ENCODE measurements around the gene C9orf57.
"Not testable (repeated sequence)": the region's sequence is repeated elsewhere in the genome, so short reads cannot be mapped to it uniquely, and the experiment has no call there.

The C9orf57 gene, protein sequence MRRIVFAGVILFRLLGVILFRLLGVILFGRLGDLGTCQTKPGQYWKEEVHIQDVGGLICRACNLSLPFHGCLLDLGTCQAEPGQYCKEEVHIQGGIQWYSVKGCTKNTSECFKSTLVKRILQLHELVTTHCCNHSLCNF

DNA sequence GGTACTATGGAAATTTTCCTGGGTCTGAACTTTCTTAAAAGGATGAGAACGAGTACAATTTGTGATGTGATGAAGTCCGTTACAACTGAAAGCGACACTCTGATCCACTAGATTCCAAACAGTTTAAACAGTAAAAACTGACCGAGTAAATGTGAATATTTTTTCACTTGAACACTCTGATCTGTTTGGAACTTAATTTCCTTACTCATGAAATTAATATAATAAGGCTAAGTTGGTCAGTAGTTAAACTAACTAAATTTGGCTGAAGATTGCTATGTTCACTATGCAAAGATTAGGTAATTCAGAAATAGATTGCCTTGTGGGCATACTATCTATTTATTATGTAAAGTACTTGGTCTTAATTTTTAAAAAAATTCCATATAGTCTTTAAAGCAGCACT lies at the start of gene C9orf57:
Gene C9orf57 (minus strand): TSS at position 101 of the 400 bp plus-strand sequence. CDS start 1,282 bp downstream, outside the sequence.
- no peak for DNase-seq (ENCODE audit: low read depth in 1 of 2, low spot score in 1 of 2)

DNA sequence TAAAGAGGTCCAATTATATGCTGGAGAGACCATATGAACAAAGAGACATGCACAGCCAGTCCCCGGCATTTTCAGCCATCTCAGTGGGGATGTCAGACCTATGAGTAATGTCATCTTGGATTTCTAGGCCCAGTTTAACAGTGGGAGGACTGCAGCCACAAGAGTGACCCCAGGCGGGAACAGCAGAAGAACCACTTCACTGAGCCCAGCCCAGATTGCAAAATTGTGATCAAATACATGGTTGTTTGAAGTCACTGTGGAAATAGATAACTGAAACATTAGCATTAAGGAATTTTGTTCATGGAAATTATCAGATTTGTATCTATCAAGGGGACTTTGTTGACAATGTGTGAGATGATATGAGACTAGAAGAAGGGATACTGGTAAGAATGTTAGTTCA lies 42.1 kb upstream of the C9orf57 start:
- DNase-seq (ENCODE audit: low read depth in 1 of 2, low spot score in 1 of 2), result no peak

DNA sequence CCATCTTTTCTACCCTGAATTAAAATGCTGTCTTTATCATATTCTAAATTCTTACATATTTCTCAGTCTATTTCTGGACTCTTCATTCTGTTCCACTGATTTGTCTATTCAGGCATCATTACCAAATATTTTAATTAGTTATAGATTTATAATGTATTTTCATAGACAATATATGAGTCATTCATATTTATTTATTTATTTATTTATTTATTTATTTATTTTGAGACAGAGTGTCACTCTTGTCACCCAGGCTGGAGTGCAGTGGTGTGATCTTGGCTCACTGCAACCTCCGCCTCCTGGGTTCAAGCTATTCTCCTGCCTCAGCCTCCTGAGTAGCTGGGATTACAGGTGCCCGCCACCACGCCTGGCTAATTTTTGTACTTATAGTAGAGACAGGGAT lies 35.1 kb upstream of the C9orf57 start:
- DNase-seq (ENCODE audit: low read depth in 1 of 2, low spot score in 1 of 2), result not testable (repeated sequence)

DNA sequence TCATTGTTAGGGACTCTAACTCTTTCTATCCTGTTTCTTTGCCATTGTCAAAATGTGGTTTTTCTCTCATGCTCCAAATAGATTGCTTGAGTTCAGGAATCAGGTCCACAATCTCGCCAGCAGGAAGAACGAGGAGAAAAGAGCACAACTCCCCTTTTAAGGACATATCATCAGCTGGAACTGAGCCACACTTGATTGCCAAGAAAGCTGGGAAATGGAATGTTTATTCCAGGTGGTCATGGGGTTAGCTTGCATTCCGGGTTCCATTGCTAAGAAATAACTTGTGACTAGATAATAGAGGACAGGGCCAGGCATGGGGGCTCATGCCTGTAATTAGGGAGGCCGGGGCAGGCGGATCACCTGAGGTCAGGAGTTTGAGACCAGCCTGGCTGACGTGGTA lies 32.4 kb upstream of the C9orf57 start:
- DNase-seq (ENCODE audit: low read depth in 1 of 2, low spot score in 1 of 2), result no peak

DNA sequence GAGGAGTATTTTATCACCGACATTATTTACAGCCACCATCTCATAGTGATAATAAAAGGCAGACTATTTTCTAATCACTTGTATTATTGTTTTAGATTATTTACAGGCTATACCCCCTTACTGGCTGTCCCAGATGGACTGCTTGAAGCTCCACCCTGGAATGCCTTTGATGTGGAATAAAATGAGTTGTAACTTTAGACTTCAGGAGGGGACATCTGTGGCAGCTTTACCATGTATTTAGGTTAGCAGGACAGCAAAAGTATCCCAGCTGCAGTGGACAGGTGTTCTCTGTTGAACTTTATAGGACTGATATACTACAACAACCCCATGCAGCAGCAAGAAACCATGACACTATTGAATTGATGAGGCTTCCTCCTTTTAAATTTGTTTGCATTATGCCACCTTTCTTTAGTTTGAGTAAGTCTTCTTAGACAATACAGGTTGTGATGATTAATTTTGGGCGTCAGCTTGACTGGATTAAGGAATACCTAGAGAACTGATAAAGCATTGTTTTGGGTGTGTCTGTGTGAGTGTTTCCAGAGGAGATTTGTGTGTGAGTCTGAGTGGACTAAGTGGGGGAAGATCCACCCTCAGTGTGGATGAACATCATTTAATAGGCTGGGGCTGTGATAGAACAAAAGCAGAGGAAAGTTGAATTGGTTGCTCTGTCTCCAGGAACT lies 29.2 kb upstream of the C9orf57 start:
- no peak for DNase-seq (ENCODE audit: low read depth in 1 of 2, low spot score in 1 of 2)

DNA sequence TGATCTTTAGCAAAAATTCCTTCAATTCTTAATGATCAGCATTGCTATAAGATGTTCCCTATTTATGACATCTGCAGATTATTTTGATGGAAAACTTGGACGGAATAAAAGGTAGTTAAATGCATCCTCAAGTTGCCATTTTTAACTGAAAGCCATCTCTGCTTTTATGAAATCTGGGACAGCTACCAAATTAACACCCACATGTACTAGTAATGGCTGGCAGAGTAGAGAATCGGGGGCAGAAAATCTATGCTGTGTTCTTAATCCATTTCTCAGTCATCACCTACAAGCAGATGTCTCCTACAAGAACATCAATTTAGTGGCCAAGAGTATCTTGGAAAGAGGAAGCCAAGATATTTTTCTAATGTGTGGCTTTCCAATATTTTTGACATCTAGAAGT lies 22.1 kb upstream of the C9orf57 start:
- no peak for DNase-seq (ENCODE audit: low read depth in 1 of 2, low spot score in 1 of 2)

DNA sequence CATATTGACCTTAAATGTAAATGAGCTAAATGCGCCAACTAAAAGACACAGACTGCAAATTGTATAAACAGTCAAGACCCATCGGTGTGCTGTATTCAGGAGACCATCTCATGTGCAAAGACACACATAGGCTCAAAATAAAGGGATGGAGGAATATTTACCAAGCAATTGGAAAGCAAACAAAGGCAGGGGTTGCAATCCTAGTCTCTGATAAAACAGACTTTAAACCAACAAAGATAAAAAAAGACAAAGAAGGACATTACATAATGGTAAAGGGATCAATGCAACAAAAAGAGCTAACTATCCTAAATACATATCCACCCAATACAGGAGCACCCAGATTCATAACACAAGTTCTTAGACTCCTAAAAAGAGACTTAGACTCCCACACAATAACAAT lies 14.3 kb upstream of the C9orf57 start:
- DNase-seq (ENCODE audit: low read depth in 1 of 2, low spot score in 1 of 2), result not testable (repeated sequence)

DNA sequence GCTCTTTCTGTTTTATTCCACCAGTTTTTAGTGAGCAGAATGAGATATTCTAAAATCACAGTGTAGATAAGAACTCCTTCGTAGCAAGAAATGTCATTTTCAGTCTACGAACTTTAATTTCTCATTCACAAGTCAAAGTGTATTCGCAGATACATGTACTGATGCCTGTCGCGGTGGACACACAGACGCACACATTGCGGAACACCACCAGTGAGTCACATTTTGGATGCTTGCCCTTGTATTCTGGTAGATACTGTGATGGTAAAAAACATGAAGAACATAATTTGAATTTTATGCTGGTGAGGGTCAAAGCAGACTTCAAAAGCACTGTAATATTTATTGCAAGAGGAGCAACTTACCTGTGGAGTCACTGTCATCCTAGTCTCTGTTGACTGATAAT lies 4.7 kb upstream of the C9orf57 start:
- no peak for DNase-seq (ENCODE audit: low read depth in 1 of 2, low spot score in 1 of 2)

DNA sequence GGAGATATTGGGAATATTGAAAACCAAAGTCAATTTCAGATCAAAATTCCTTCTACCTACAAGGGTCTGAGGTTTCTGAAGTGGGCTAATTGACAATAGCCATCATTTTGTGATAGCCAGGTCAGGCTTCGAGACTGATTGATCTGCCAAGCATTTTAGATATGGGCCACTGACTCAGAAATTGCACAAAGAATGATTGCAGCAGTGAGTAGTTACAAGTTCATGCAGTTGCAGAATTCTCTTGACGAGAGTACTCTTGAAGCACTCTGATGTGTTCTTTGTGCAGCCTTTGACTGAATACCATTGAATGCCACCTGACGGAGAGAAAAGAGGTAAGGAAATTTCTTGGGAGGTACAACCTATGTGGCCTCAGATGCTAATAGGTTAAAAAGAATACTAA lies 8.3 kb downstream of the C9orf57 start:
- DNase-seq (ENCODE audit: low read depth in 1 of 2, low spot score in 1 of 2), result no peak

DNA sequence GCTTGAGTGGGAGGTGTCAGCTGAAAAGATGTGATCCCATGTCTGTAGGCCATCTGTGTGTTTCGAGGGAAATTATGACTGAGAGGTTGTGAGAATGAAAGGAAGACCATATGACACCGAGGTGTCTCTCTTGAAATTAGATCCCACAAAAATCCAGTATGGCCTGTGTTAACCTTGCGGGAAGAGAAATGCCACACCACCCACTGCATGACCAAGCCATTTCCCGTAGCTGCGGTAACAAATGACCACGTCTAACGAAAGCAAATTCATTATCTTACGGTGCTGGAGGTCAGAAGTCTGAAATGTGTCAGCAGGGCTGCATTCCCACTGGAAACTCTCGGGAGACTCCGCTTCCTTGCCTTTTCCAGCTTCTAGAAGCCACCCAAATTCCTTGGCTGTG lies 11.6 kb downstream of the C9orf57 start:
- no peak for DNase-seq (ENCODE audit: low read depth in 1 of 2, low spot score in 1 of 2)

DNA sequence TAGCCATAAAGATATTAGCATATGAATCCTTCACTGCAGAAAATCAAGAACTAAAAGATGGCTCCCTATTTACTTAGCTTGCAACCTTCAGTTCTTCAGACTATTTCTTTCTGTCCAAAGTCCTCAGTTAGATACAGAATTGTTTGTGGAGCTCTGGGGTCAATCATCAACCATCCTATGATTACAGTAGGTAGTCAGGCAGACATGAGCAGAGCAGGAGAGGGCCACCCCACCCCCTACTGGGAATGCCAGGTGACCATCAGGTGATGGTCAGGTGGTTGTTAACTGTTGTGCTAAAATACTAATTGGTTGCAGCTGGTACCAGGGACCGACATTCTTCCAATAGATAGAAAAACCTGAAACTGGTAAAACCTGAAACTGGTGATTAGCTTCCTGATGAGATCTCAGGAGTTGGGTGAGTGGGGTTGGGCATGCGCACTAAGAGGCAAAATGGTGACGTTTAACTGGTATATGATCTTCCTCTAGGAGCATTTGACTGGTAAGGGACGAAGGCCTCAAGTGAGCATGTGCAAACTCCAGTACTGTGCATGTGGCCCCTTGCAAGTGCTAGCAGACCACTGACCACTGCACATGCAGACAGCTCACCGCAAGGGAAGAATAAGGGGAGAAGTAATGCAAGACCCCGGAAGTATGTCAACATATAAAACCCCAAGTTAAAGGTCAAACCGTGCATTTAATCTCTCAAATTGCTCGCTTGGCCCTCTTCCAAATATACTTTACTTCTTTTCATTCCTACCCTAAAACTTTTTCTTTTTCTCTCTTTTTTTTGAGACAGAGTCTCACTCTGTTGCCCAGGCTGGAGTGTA lies 13.6 kb downstream of the C9orf57 start:
- no peak for DNase-seq (ENCODE audit: low read depth in 1 of 2, low spot score in 1 of 2)

DNA sequence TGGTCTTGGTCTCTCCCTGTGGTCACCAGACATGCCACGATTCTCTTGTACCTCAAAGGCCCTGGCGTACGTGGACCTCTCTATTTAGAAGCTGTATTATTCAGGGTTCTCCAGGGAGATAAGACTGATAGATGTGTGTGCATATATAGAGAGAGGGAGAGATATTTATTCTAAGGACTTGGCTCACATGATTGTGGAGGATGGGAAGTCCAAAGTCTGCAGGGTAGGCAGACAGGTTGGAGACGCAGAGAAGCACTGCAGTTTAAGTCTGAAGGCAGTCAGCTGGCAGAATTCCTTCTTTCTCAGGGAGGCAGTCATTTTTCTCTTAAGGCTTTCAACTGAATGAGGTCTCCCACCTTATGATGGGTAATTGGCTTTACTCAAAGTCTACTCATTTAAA lies 16.3 kb downstream of the C9orf57 start:
- no peak for DNase-seq (ENCODE audit: low read depth in 1 of 2, low spot score in 1 of 2)

DNA sequence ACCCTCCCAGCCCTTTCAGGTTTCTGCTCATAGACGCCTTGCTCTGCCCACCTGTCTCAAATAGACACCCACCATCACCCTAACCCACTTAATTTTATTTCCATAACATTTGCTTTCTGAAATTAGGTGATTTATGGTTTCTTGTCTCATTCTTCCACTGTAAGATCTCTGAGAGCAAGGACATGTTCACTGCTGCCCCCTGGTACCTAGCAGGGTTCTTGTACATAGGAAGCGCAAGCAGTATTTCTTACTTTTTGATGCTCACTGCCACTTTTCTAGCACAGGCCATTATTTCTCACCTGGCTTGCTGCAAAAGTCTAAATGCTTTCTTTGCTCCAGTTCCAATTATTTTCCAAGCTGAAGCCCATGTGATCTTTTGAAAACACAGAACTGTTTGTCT lies 16.8 kb downstream of the C9orf57 start:
- DNase-seq (ENCODE audit: low read depth in 1 of 2, low spot score in 1 of 2), result no peak

DNA sequence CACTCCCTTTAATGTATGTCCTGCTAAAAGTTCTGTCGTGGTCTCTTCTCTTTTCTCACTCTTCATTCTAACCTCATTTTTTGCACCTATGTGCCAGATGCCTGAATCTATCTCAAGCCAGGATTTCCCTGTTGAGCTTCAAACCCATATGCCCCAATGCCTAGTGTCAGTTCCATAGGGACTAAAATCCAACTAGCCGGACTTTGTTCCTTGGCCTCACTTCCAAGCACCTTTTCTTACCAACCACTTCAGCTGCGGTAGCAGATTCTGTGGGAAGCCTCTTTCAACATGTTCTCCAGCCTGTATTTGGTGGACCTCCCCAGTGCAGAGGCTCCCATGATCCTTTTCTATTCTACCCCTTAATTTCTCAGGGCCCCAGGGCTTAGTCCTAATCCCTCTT lies 17.5 kb downstream of the C9orf57 start:
- DNase-seq (ENCODE audit: low read depth in 1 of 2, low spot score in 1 of 2), result no peak

DNA sequence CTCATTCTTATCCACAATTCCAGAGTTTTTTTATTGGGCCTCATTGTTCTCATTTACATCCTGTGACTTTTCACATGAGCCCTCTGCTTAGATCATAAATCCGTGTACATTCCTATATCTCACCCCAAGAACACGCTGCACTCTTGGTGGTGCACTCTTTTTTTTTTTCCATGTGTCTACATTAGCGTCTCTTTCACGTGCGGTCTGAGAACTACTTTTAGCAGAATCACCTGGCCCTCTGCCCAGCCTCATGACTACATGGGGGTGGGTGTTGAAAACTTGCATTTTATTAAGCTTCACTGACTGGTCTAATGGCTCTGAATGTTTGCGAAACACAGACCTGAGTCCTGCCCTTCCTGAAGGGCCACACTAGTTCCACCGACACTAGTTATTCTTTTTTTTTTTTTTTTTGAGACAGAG lies 18.6 kb downstream of the C9orf57 start:
- DNase-seq (ENCODE audit: low read depth in 1 of 2, low spot score in 1 of 2), result no peak

DNA sequence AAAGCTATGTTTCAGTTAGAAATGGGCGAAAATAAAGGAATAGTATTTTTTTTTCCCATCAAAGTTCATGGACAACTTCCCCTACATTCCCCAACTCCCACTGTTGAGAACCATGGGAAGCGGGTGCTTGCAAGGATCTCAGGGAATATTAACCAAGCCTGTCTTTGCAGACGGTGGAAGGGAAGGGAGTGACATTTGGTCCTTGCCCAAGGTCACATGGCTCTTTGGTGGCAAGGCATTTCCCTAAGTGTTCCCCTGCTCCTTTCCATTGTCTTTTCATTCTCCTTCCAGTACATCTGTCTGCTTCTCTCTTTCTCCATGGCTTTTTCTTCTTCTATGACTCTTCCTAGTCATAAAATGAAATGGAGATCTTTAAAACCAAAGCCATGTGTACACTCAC lies 19.0 kb downstream of the C9orf57 start:
- DNase-seq (ENCODE audit: low read depth in 1 of 2, low spot score in 1 of 2), result no peak

DNA sequence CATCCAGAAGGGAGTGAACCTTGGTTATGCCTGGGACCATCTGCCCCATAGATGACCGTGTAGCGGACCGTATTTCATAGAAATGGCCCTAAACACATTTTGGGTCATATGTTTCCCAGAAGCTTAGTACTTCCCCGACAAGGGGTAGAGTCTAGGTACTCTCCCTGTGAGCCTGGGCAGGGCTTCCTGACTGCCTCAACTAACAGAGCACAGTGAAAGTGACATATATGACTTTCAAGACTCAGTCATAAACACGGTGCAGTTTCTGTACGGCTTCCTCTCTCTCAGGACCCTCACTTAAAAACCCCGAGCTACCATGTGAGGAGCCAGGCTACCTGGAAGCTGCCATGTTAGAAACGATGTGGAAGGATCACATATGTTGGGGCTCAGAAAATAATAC lies 20.9 kb downstream of the C9orf57 start:
- DNase-seq (ENCODE audit: low read depth in 1 of 2, low spot score in 1 of 2), result no peak

DNA sequence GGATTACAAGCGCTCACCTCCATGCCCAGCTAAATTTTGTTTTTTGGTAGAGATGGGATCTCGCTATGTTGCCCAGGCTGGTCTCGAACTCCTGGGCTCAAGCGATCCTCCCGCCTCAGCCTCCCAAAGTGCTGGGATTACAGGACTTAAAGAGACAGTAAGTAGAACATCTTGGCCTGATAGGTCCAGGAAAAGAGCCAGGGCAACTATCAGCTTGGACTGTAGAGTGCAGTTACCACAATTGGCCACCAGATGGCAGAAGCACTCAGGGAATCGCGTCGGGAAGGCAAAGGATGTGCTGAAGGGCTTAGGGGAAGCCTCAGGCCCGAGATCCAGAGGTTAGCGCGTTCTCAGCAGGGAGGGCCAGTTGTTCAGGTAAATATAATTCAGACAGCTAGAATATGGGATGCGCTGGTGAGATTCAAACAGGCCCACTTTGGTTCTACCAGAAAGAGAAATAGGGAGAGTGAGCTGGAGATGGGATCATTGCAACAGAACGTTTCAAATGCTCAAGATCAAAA lies 21.5 kb downstream of the C9orf57 start:
- DNase-seq (ENCODE audit: low read depth in 1 of 2, low spot score in 1 of 2), result peak; percentile 35 to 56

DNA sequence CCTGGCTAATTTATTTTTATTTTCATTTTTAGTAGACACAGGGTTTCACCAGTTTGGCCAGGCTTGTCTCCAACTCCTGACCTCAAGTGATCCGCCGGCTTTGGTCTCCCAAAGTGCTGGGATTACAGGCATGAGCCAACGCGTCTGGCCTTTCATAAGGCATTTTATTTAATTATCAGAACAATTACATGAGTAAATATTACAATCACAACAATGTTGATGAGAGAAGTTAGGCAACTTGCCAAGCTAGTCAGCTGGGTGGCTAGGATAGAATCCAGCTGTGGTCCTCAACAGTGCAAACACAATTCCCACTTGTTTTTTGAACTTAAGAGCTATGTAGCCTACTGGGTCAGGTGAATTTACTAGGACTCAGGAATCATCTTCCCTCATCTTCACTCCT lies 22.0 kb downstream of the C9orf57 start:
- DNase-seq (ENCODE audit: low read depth in 1 of 2, low spot score in 1 of 2), result no peak

DNA sequence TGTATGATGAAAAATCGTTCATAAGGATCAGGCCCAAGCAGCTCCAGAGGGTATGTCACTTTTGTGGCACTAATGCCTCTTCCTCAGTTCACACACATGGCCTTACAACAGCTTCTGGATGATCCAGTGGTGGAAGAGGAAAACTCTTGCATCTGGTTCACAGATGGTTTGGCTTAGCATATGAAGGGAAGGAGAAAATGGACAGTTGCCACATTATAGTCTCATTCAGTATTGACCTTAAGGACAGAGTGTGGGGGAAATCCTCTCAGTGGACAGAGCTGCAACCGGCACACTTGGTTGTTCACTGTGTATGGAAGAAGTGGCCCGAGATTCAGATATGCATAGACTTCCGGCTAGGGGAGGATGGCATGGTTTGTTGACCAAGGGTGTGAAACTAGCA lies 22.8 kb downstream of the C9orf57 start:
- DNase-seq (ENCODE audit: low read depth in 1 of 2, low spot score in 1 of 2), result no peak

DNA sequence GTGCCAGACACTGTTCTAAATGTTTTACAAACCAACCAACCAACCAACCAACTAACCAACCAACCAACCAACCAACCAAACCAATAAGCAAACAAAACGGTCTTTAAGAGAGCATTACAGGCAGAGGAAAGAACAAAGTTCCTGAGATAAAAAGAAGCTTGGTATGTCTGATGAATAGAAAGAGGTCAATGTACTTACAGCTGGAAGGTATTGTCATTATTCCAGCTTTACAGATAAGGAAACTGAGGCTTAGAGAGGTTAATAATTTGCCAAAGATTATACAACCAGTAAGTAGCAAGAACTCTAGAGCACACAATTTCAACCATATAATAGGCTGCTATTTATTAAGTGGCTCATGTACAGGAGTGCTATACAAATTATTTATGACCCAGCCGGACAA lies 29.6 kb downstream of the C9orf57 start:
- no peak for DNase-seq (ENCODE audit: low read depth in 1 of 2, low spot score in 1 of 2)

DNA sequence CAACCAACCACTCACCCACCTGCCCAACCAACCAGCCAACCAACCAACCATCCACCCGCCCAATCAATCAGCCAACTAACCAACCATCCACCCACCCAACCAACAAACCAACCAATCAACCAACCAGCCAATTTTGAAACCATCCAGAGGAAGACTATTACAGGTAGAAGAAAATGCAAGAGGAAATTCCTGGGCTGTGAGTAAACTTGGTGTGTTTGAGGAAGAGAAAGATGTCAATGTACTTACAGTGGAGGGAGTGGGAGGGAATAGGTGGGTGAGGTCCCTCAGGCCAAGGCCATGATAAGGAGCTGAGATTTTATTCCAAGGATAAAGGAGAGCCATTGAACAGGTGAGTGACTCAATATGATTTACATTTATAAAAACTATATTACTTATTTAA lies 30.4 kb downstream of the C9orf57 start:
- no peak for DNase-seq (ENCODE audit: low read depth in 1 of 2, low spot score in 1 of 2)

All from activated CD4-positive, alpha-beta T cell treated with anti-CD3 and anti-CD28 coated beads, Interleukin-2, amount 50 U/mL, for 24 hours (primary cell).